GM23338 (cell line): ENCODE measurements around the gene TRIM72. TPM values are rescaled to one million over a fixed set of nuclear protein-coding genes. Genes with fewer than 3 reads are reported as not detected.

Source experiments
- ATAC-seq: fragments of 200-7000 bp; cut with Tn5 transposase; 3 replicates; pipeline ENCODE4 v1.9.1; 2020
- DNase-seq: peaks from one replicate; pipeline ENCODE4 v3.0.0-alpha.2; 2015; ENCODE audit warnings: low spot score
- H2AFZ ChIP-seq: fragments of 200-600 bp; sonication (generic); 2 replicates; pipeline ENCODE4 v1.8.0; 2016; ENCODE audit warnings: antibody characterized with exemption, mild to moderate bottlenecking, moderate library complexity
- H3F3A ChIP-seq: fragments of 200-600 bp; sonication (generic); replicated peaks from 2 replicates; pipeline ENCODE4 v1.8.0; 2017; ENCODE audit warnings: antibody characterized with exemption, mixed run types, low read depth
- H3K27ac ChIP-seq: fragments of 200-600 bp; sonication (generic); 2 replicates; pipeline ENCODE4 v1.6.1; 2016; ENCODE audit warnings: low read depth
- H3K27me3 ChIP-seq: fragments of 200-600 bp; sonication (generic); 2 replicates; pipeline ENCODE4 v1.8.0; 2016; ENCODE audit warnings: mild to moderate bottlenecking, mixed run types, moderate library complexity; ENCODE audit not compliant: insufficient read depth
- H3K36me3 ChIP-seq: fragments of 200-600 bp; sonication (generic); 2 replicates; pipeline ENCODE4 v1.8.0; 2016; ENCODE audit warnings: mild to moderate bottlenecking; ENCODE audit not compliant: insufficient read depth
- H3K4me1 ChIP-seq: fragments of 200-600 bp; sonication (generic); 2 replicates; pipeline ENCODE4 v1.8.0; 2016; ENCODE audit warnings: mild to moderate bottlenecking, moderate library complexity; ENCODE audit not compliant: insufficient read depth
- H3K4me2 ChIP-seq: fragments of 200-600 bp; sonication (generic); 2 replicates; pipeline ENCODE4 v1.7.1; 2017; ENCODE audit warnings: mixed run types
- H3K4me3 ChIP-seq: fragments of 200-600 bp; sonication (generic); 2 replicates; pipeline ENCODE4 v1.6.1; 2016; ENCODE audit warnings: mixed run types
- H3K79me2 ChIP-seq: fragments of 200-600 bp; sonication (generic); replicated peaks from 2 replicates; pipeline ENCODE4 v1.8.0; 2017; ENCODE audit warnings: mild to moderate bottlenecking; ENCODE audit not compliant: insufficient read depth
- H3K9me2 ChIP-seq: fragments of 200-600 bp; sonication (generic); 2 replicates; pipeline ENCODE4 v1.8.0; 2017; ENCODE audit not compliant: insufficient read depth
- H4K20me1 ChIP-seq: fragments of 200-600 bp; sonication (generic); replicated peaks from 2 replicates; pipeline ENCODE4 v1.8.0; 2017; ENCODE audit warnings: mild to moderate bottlenecking; ENCODE audit not compliant: insufficient read depth
- H3K27ac Mint-ChIP-seq: 2 replicates; pipeline ENCODE4 v1.8.0; 2020; ENCODE audit warnings: inconsistent platforms, mild to moderate bottlenecking, moderate library complexity, mixed read lengths
- H3K27me3 Mint-ChIP-seq: 3 replicates; pipeline ENCODE4 v1.8.0; 2022; ENCODE audit warnings: low read depth, mild to moderate bottlenecking, moderate library complexity, mixed read lengths, inconsistent platforms; ENCODE audit not compliant: insufficient read depth, poor library complexity
- H3K36me3 Mint-ChIP-seq: 3 replicates; pipeline ENCODE4 v1.8.0; 2021; ENCODE audit warnings: low read depth, mild to moderate bottlenecking, inconsistent platforms, moderate library complexity, mixed read lengths
- H3K4me1 Mint-ChIP-seq: 3 replicates; pipeline ENCODE4 v1.8.0; 2020; ENCODE audit warnings: mild to moderate bottlenecking, inconsistent platforms, mixed read lengths
- H3K4me3 Mint-ChIP-seq: 3 replicates; pipeline ENCODE4 v1.8.0; 2021; ENCODE audit warnings: moderate library complexity, mild to moderate bottlenecking, inconsistent platforms, mixed read lengths
- H3K9me3 Mint-ChIP-seq: 3 replicates; pipeline ENCODE4 v1.8.0; 2020; ENCODE audit warnings: moderate library complexity, mild to moderate bottlenecking, inconsistent platforms, mixed read lengths
- CREB1 ChIP-seq: fragments of 250-450 bp; sonication (Bioruptor Pico); IDR thresholded peaks from 2 replicates; pipeline ENCODE4 v1.5.0; 2020; ENCODE audit warnings: low read depth, mild to moderate bottlenecking, moderate library complexity
- CTCF ChIP-seq, 2 experiments: fragments of 200-600 bp in 1 of 2; sonication (generic) in 1 of 2; conservative IDR thresholded peaks; 2 replicates each; pipeline versions ENCODE4 v1.5.1 to v1.6.1; 2016 to 2017; ENCODE audit warnings: antibody characterized with exemption in 2 of 2, low read depth in 2 of 2, mild to moderate bottlenecking in 2 of 2, moderate library complexity in 1 of 2
- ETS1 ChIP-seq: IDR thresholded peaks from 2 replicates; pipeline ENCODE4 v1.6.1; 2016; ENCODE audit warnings: antibody characterized with exemption
- EZH2 ChIP-seq: fragments of 200-600 bp; sonication (generic); IDR thresholded peaks from one replicate; pipeline ENCODE4 v1.8.0; 2017; ENCODE audit warnings: antibody characterized with exemption, mild to moderate bottlenecking, low read depth; ENCODE audit not compliant: unreplicated experiment
- EZH2phosphoT487 ChIP-seq: fragments of 200-600 bp; sonication (generic); IDR thresholded peaks from one replicate; pipeline ENCODE4 v1.8.1; 2018; ENCODE audit warnings: antibody characterized with exemption; ENCODE audit not compliant: unreplicated experiment
- JUNB ChIP-seq: IDR thresholded peaks from one replicate; pipeline ENCODE4 v1.6.1; 2016; ENCODE audit warnings: antibody characterized with exemption; ENCODE audit not compliant: unreplicated experiment
- NANOG ChIP-seq: IDR thresholded peaks from 2 replicates; pipeline ENCODE4 v1.6.1; 2016; ENCODE audit warnings: antibody characterized with exemption, borderline replicate concordance
- POLR2AphosphoS5 ChIP-seq: IDR thresholded peaks from 2 replicates; pipeline ENCODE4 v1.6.1; 2016; ENCODE audit warnings: antibody characterized with exemption, low read depth
- REST ChIP-seq: IDR thresholded peaks from one replicate; pipeline ENCODE4 v1.6.1; 2018; ENCODE audit warnings: antibody characterized with exemption; ENCODE audit not compliant: unreplicated experiment
- STAT1 ChIP-seq: IDR thresholded peaks from one replicate; pipeline ENCODE4 v1.6.1; 2016; ENCODE audit warnings: antibody characterized with exemption; ENCODE audit not compliant: unreplicated experiment
- ZNF114 ChIP-seq: fragments of 250-450 bp; sonication (Bioruptor Pico); IDR thresholded peaks from 2 replicates; pipeline ENCODE4 v1.5.0; 2020; ENCODE audit warnings: mild to moderate bottlenecking, moderate library complexity
- ZNF331 ChIP-seq: fragments of 250-450 bp; sonication (Bioruptor Pico); IDR thresholded peaks from 2 replicates; pipeline ENCODE4 v1.5.0; 2020; ENCODE audit warnings: low read depth, mild to moderate bottlenecking, moderate library complexity
- polyA plus RNA-seq: library from polyadenylated mRNA; unstranded; fragments of >200 nt; fragmentation: Nextera tagmentation; extraction: Ambion mirVana; gene quantifications from 2 replicates; pipeline ENCODE4 v1.2.1, GENCODE V29; 2016
- total RNA-seq: library from RNA; depleted of rRNA; stranded (reverse); fragments of >200 nt; shearing (Covaris generic); gene quantifications from 2 replicates; pipeline ENCODE4 v1.2.3, GENCODE V29; 2014
- TF ChIP-seq, protein P1 (sequence below): fragments of 250-450 bp; sonication (Bioruptor Pico); IDR thresholded peaks from 2 replicates; pipeline ENCODE4 v1.5.0; 2020; ENCODE audit warnings: mild to moderate bottlenecking, moderate library complexity

The TRIM72 gene
- total and polyA plus RNA-seq, 2 experiments from 2014 or later = 0.81 to 1.3 TPM

- no peak overlapping the region for H3K27ac Mint-ChIP-seq
- Histone ChIP-seq H4K20me1 (no peaks in the 10 kb centered on the region), H3K4me3 (no peak overlapping the region), H3K79me2 (no peaks in the 10 kb centered on the region), H3K36me3 (no peaks in the 10 kb centered on the region), H3K9me2 (0 out of 2 replicates have a peak, but pooled peaks cover 3% of the 10 kb centered on the region), H3K4me2 (no peak overlapping the region), H2AFZ (no peak overlapping the region; the same call in 1 of the 2 replicates), H3K27ac (no peak overlapping the region), H3K4me1 (no peaks in the 10 kb centered on the region), H3K27me3 (no peaks in the 10 kb centered on the region), H3F3A (no peaks in the 10 kb centered on the region)
- peaks cover 12% of the 10 kb centered on the region for H3K4me1 Mint-ChIP-seq
- peak; percentile 24 for DNase-seq
- ATAC-seq = no peak
- TF ChIP-seq REST (no peak), CREB1 (no peak), EZH2phosphoT487 (no peak), ETS1 (no peak), EZH2 (no peak), JUNB (no peak), STAT1 (no peak), POLR2AphosphoS5 (no peak), NANOG (no peak), ZNF114 (no peak), CTCF (conservative IDR thresholded peaks at IDR 0.05; ENCODE audit: low read depth in 2 of 2) (no peak; a peak in 1 of 4 replicates), ZNF331 (CRISPR knock-in tag) (no peak)
- TF ChIP-seq, protein P1, sequence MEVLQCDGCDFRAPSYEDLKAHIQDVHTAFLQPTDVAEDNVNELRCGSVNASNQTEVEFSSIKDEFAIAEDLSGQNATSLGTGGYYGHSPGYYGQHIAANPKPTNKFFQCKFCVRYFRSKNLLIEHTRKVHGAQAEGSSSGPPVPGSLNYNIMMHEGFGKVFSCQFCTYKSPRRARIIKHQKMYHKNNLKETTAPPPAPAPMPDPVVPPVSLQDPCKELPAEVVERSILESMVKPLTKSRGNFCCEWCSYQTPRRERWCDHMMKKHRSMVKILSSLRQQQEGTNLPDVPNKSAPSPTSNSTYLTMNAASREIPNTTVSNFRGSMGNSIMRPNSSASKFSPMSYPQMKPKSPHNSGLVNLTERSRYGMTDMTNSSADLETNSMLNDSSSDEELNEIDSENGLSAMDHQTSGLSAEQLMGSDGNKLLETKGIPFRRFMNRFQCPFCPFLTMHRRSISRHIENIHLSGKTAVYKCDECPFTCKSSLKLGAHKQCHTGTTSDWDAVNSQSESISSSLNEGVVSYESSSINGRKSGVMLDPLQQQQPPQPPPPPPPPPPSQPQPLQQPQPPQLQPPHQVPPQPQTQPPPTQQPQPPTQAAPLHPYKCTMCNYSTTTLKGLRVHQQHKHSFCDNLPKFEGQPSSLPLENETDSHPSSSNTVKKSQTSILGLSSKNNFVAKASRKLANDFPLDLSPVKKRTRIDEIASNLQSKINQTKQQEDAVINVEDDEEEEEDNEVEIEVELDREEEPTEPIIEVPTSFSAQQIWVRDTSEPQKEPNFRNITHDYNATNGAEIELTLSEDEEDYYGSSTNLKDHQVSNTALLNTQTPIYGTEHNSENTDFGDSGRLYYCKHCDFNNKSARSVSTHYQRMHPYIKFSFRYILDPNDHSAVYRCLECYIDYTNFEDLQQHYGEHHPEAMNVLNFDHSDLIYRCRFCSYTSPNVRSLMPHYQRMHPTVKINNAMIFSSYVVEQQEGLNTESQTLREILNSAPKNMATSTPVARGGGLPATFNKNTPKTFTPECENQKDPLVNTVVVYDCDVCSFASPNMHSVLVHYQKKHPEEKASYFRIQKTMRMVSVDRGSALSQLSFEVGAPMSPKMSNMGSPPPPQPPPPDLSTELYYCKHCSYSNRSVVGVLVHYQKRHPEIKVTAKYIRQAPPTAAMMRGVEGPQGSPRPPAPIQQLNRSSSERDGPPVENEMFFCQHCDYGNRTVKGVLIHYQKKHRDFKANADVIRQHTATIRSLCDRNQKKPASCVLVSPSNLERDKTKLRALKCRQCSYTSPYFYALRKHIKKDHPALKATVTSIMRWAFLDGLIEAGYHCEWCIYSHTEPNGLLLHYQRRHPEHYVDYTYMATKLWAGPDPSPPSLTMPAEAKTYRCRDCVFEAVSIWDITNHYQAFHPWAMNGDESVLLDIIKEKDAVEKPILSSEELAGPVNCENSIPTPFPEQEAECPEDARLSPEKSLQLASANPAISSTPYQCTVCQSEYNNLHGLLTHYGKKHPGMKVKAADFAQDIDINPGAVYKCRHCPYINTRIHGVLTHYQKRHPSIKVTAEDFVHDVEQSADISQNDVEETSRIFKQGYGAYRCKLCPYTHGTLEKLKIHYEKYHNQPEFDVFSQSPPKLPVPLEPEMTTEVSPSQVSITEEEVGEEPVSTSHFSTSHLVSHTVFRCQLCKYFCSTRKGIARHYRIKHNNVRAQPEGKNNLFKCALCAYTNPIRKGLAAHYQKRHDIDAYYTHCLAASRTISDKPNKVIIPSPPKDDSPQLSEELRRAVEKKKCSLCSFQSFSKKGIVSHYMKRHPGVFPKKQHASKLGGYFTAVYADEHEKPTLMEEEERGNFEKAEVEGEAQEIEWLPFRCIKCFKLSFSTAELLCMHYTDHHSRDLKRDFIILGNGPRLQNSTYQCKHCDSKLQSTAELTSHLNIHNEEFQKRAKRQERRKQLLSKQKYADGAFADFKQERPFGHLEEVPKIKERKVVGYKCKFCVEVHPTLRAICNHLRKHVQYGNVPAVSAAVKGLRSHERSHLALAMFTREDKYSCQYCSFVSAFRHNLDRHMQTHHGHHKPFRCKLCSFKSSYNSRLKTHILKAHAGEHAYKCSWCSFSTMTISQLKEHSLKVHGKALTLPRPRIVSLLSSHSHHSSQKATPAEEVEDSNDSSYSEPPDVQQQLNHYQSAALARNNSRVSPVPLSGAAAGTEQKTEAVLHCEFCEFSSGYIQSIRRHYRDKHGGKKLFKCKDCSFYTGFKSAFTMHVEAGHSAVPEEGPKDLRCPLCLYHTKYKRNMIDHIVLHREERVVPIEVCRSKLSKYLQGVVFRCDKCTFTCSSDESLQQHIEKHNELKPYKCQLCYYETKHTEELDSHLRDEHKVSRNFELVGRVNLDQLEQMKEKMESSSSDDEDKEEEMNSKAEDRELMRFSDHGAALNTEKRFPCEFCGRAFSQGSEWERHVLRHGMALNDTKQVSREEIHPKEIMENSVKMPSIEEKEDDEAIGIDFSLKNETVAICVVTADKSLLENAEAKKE (CRISPR knock-in tag) = no peak
- H3K4me3 Mint-ChIP-seq = no peak overlapping the region
- H3K27me3 Mint-ChIP-seq = peaks cover 9% of the 10 kb centered on the region
- no peaks in the 10 kb centered on the region for H3K9me3 Mint-ChIP-seq
- no peaks in the 10 kb centered on the region for H3K36me3 Mint-ChIP-seq
Measured at GRCh38 chr16:31273187-31273586, 59.3 kb downstream of the TRIM72 start.
